Measurements from ENCODE around the gene FPR3.

DNA sequence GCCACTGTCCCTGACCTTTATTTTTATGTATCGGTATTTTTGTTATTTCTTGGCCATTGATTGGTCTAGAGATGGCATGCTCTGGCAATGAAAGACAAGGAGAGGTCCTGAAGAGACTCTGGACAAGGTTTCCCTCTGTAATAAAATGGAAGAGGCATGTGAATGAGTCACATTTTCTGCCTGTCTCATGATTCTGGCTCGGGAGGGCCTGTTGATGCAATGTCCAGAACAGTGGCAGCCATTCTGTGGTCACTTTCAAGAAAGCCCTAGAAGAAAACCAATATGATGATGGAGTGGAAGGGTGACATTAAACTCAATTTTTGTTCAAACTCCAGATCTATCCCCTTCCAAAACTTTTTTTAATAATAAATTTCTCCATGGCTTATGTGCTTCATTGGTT lies 2.0 kb upstream of the FPR3 start:
- TF ChIP-seq, protein P1, sequence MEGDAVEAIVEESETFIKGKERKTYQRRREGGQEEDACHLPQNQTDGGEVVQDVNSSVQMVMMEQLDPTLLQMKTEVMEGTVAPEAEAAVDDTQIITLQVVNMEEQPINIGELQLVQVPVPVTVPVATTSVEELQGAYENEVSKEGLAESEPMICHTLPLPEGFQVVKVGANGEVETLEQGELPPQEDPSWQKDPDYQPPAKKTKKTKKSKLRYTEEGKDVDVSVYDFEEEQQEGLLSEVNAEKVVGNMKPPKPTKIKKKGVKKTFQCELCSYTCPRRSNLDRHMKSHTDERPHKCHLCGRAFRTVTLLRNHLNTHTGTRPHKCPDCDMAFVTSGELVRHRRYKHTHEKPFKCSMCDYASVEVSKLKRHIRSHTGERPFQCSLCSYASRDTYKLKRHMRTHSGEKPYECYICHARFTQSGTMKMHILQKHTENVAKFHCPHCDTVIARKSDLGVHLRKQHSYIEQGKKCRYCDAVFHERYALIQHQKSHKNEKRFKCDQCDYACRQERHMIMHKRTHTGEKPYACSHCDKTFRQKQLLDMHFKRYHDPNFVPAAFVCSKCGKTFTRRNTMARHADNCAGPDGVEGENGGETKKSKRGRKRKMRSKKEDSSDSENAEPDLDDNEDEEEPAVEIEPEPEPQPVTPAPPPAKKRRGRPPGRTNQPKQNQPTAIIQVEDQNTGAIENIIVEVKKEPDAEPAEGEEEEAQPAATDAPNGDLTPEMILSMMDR (IDR thresholded peaks at IDR 0.05), result no peak
- TF ChIP-seq EZH2 (IDR thresholded peaks at IDR 0.05; ENCODE audit: borderline replicate concordance, insufficient read depth, low read depth, low read length, poor library complexity, severe bottlenecking), result no peak
